HepG2 (cell line): Measurements from ENCODE around the gene HILPDA. TPM values are rescaled to one million over a fixed set of nuclear protein-coding genes. Genes with fewer than 3 reads are reported as not detected.

Experiments used
- ARID4A ChIP-seq: sonication (generic); formaldehyde crosslinking; IDR thresholded peaks from 2 replicates; pipeline ENCODE4 v1.5.0; 2020; ENCODE audit warnings: mild to moderate bottlenecking, missing genetic modification reagents, borderline replicate concordance
- CEBPZ ChIP-seq: IDR thresholded peaks from 2 replicates; pipeline ENCODE4 v1.6.1; 2012; ENCODE audit warnings: low read length, improper control_type of control experiment
- HOMEZ ChIP-seq: IDR thresholded peaks from 2 replicates; pipeline ENCODE4 v1.6.1; 2016; ENCODE audit warnings: low read depth
- HOXA5 ChIP-seq: sonication (generic); formaldehyde crosslinking; IDR thresholded peaks from 2 replicates; pipeline ENCODE4 v1.4.0; 2020; ENCODE audit warnings: missing genetic modification reagents
- POGZ ChIP-seq: sonication (generic); formaldehyde crosslinking; IDR thresholded peaks from 2 replicates; pipeline ENCODE4 v1.4.0; 2020; ENCODE audit warnings: mild to moderate bottlenecking, missing genetic modification reagents
- RBM39 ChIP-seq: fragments of 200-400 bp; formaldehyde crosslinking; IDR thresholded peaks from one replicate; pipeline ENCODE4 v1.6.1; 2018; ENCODE audit warnings: antibody characterized with exemption, mild to moderate bottlenecking, low read depth, low read length; ENCODE audit not compliant: poor library complexity, severe bottlenecking
- REST ChIP-seq, 2 experiments: IDR thresholded peaks; 2 replicates each; pipeline ENCODE4 v1.6.1; 2011 to 2012; ENCODE audit warnings: low read length in 2 of 2, borderline replicate concordance in 1 of 2, low read depth in 1 of 2, mild to moderate bottlenecking in 1 of 2, moderate library complexity in 1 of 2
- SMAD3 ChIP-seq: sonication (generic); formaldehyde crosslinking; IDR thresholded peaks from 2 replicates; pipeline ENCODE4 v1.4.0; 2020; ENCODE audit warnings: missing genetic modification reagents
- ZMAT5 ChIP-seq: sonication (generic); formaldehyde crosslinking; IDR thresholded peaks from 2 replicates; pipeline ENCODE4 v1.5.0; 2020; ENCODE audit warnings: mild to moderate bottlenecking, low read depth, missing genetic modification reagents, borderline replicate concordance
- ZNF317 ChIP-seq: sonication (generic); formaldehyde crosslinking; IDR thresholded peaks from 2 replicates; pipeline ENCODE4 v1.5.0; 2020; ENCODE audit warnings: mild to moderate bottlenecking, missing genetic modification reagents
- ZNF704 ChIP-seq: sonication (generic); formaldehyde crosslinking; IDR thresholded peaks from 2 replicates; pipeline ENCODE4 v1.8.1; 2023; ENCODE audit warnings: mild to moderate bottlenecking, inconsistent platforms, moderate library complexity, missing genetic modification reagents, borderline replicate concordance
- ZNF788 ChIP-seq: sonication (generic); formaldehyde crosslinking; IDR thresholded peaks from 2 replicates; pipeline ENCODE4 v1.5.0; 2020; ENCODE audit warnings: mild to moderate bottlenecking, missing genetic modification reagents, borderline replicate concordance
- polyA plus RNA-seq, 8 experiments: library from polyadenylated mRNA; depleted of rRNA in 3 of 8; stranded (reverse) in 7 of 8; unstranded in 1 of 8; fragments of >200 nt; fragmentation: Illumina TruSeq in 4 of 8; extraction: Trizol in 4 of 8; gene quantifications; 2 replicates each; pipeline versions ENCODE4 v1.2.1 to v1.2.3, GENCODE V29; 2011 to 2016; ENCODE audit warnings: low read depth in 4 of 8, missing spikeins in 1 of 8, mixed read lengths in 1 of 8; ENCODE audit not compliant: insufficient read depth in 1 of 8
- total RNA-seq, 5 experiments: library from RNA; depleted of rRNA; stranded (reverse); fragments of >200 nt; fragmentation: Illumina TruSeq; extraction: Trizol; gene quantifications; 2 replicates each; pipeline ENCODE4 v1.2.3, GENCODE V29; 2016; ENCODE audit warnings: low read depth in 1 of 5

Gene HILPDA
- total and polyA plus RNA-seq, 2 of the 13 experiments (the other 11 are each of a cell fraction or from before 2014, with no cell fraction given) = 11.1 to 44.0 TPM

GRCh38 chr7:128455543-128456254, at the start of gene HILPDA (continued):
- TF ChIP-seq REST (IDR thresholded peaks at IDR 0.05; ENCODE audit: borderline replicate concordance in 1 of 2, low read depth in 1 of 2, low read length in 2 of 2) = peak in 1 of 2 experiments; percentile 31; a peak in 1 of 4 replicates
- TF ChIP-seq HOXA5 (CRISPR knock-in tag) = no peak
- TF ChIP-seq ZNF788 (CRISPR knock-in tag) = peak; percentile 67; the same call in 1 of the 2 replicates
- peak; percentile 74; the same call in 1 of the 2 replicates for TF ChIP-seq ZNF704 (CRISPR knock-in tag)
- no peak for TF ChIP-seq SMAD3 (CRISPR knock-in tag)
- TF ChIP-seq ARID4A (CRISPR knock-in tag) = peak; percentile 88
- no peak; the same call in 1 of the 2 replicates for TF ChIP-seq ZNF317 (CRISPR knock-in tag)
- TF ChIP-seq HOMEZ (CRISPR knock-in tag) = no peak; the same call in 1 of the 2 replicates
- TF ChIP-seq POGZ (CRISPR knock-in tag) = peak; percentile 80
- TF ChIP-seq CEBPZ = no peak
- no peak for TF ChIP-seq RBM39
- TF ChIP-seq ZMAT5 (CRISPR knock-in tag) = no peak
